GM03348 (cell line): ENCODE measurements around the gene STX8.

ENCODE experiments used
- DNase-seq: peaks from one replicate; pipeline ENCODE4 v3.0.0; 2012; ENCODE audit warnings: low spot score

Gene STX8

GRCh38 chr17:9292561-9292941 lies 283.1 kb downstream of the STX8 start:
- DNase-seq = peak; percentile 13

GRCh38 chr17:9291912-9292560 lies 283.6 kb downstream of the STX8 start:
- peak; percentile 64 for DNase-seq

GRCh38 chr17:9290226-9290613 lies 285.4 kb downstream of the STX8 start:
- no peak for DNase-seq

- DNase-seq = no peak
These were observed 288.3 kb downstream of the STX8 start for GRCh38 chr17:9287306-9287705.

GRCh38 chr17:9286434-9286833 lies 289.2 kb downstream of the STX8 start:
- peak; percentile 11 for DNase-seq

- DNase-seq = peak; percentile 18
These were observed 289.8 kb downstream of the STX8 start for GRCh38 chr17:9285602-9286427.

- peak; percentile 50 for DNase-seq
These were observed 290.7 kb downstream of the STX8 start for GRCh38 chr17:9284884-9285283.

GRCh38 chr17:9283909-9284308 lies 291.7 kb downstream of the STX8 start:
- no peak for DNase-seq

- no peak for DNase-seq
These were observed 295.7 kb downstream of the STX8 start for GRCh38 chr17:9279893-9280292.

- DNase-seq = no peak
These were observed 300.6 kb downstream of the STX8 start for GRCh38 chr17:9274973-9275372.

GRCh38 chr17:9273428-9274391 lies 301.9 kb downstream of the STX8 start:
- DNase-seq = peak; percentile 61

- DNase-seq = peak; percentile 74
These were observed 303.0 kb downstream of the STX8 start for GRCh38 chr17:9272501-9273200.

GRCh38 chr17:9271989-9272388 lies 303.6 kb downstream of the STX8 start:
- DNase-seq = no peak

GRCh38 chr17:9270921-9271320 lies 304.7 kb downstream of the STX8 start:
- no peak for DNase-seq

- DNase-seq = no peak
These were observed 306.1 kb downstream of the STX8 start for GRCh38 chr17:9269350-9270035.

- DNase-seq = no peak
These were observed 307.1 kb downstream of the STX8 start for GRCh38 chr17:9268546-9268945.

GRCh38 chr17:9266697-9267117 lies 308.9 kb downstream of the STX8 start:
- DNase-seq = no peak

- DNase-seq = no peak
These were observed 309.5 kb downstream of the STX8 start for GRCh38 chr17:9266031-9266680.

GRCh38 chr17:9261081-9262012 lies 314.3 kb downstream of the STX8 start:
- no peak for DNase-seq

- DNase-seq = no peak
These were observed 316.2 kb downstream of the STX8 start for GRCh38 chr17:9259419-9259818.
